KG1 (cell line): ENCODE measurements around the gene SLC49A4.

Source experiments
- DNase-seq: peaks from one replicate; lab custom pipeline; 2025; lab: John Stamatoyannopoulos, UW

Gene SLC49A4

DNA sequence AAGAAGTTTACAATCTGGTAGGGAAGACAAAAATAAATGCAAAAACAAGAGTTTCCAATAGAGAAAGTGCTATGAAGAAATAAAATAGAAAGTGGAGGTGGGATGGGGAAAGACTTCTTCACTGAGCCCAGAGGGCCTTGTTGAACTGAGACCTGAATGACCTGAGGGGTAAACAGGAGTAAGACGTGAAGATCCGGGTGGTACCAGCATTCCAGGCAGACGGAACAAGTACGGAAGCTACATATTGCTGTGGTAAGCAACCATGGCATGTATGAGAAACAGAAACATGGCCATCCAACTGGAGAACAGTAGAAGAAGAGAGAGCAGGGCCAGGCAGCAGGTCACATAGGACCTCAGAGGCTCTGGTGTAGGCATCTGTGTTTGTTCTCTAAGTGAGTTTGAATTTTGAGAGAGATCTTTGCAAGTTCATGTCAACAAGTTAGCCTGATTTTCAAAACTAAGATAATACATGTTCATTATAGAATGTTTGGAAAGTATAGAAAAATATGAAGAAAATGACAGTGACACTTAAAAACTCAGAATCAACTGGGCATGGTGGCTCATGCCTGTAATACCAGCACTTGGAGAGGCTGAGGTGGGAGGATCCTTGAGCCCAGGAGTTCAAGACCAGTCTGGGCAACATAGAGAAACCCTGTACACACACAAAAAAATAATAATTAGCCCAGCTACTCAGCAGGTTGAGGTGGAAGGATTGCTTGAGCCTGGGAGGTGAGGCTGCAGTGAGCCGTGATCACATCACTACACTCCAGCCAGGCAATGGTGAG lies 64.3 kb downstream of the SLC49A4 start:
- DNase-seq: no peak

DNA sequence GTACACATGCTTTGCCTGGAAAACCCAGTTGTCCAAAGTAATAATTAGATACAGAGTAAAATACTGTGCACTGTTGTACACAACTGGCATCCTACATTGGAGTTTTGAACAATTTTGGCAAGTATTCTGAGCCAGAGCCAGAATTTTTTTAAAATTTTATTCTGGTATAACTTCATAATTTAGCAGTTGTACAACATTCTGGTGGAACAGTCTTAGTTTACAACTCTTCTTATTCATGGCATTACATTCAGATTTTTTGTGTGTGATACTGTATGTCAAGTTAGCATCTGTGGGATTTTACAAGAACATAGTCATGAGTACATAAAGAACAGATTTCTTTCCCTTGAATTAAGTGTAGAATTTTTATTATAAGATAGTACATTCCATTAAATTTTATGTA lies 67.5 kb downstream of the SLC49A4 start:
- no peak for DNase-seq

DNA sequence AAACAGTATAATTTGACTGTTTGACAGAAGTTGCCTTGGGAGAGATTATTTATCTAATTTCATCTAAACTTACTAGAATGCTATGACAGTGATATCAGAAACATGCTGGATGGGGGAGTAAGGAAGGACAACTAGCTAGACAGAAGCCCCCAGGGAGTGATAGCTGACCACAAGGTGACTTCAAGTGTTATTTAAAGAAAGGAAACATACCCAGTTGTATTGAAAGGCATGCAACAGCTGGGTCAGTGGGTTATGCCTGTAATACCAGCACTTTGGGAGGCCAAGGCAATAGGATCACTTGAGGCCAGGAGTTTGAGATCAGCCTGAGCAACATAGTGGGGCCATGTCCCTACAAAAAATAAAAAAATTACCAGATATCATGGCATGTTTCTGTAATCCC lies 69.6 kb downstream of the SLC49A4 start:
- DNase-seq: no peak

DNA sequence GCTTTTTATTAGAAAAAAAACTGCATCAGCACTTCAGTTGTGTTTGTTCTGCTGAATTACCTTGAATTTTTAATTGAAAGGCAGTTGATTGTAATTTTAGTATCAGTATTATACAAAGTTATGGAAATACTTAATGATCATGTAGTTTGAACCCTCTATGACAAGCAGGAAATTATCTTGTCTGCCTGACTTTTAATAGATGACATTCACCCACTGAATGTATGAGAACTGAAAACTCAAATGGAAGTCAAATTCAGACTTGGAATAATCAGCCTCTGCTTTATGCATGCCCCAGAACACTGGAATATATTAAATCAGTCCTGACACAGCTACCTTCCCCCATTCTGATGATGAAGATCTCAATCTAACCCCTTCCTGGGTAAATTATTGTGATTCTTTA lies 73.5 kb downstream of the SLC49A4 start:
- DNase-seq: no peak

DNA sequence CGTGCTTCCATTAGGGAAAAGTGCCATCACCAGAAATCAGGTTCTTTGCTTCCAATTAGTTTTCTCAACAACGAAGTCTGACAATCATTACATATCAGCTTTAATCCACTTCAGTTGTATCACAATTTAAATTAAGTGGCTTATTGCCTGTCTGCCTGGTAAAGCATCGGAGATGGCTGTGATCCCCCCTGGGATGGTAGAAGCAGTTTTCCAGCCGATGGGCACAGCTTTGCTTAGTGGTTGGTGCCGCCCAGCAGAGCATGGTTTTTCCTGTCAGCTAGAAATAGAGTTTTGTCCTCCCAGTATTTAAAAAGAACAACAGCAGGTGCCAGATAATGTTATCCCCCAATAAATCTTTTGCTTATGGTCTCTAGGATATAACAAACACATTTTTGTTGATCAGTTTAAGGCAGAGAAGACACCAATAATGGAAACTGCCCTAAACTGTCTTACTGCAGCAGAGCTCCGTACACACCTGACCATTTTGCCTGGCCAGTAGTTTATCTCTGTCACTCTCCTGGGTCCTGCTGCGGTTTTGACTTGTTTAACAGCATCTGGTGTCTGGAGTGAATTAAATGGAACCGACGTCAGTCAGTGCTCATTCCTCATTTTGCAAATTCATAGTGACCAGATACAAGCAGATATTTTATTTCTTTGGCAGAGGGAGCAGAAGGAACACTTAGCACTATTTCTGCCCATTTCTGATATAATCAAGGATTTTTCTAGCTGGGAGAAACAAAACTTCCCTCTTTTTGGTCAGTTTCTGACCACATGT lies 79.1 kb downstream of the SLC49A4 start:
- DNase-seq: no peak

DNA sequence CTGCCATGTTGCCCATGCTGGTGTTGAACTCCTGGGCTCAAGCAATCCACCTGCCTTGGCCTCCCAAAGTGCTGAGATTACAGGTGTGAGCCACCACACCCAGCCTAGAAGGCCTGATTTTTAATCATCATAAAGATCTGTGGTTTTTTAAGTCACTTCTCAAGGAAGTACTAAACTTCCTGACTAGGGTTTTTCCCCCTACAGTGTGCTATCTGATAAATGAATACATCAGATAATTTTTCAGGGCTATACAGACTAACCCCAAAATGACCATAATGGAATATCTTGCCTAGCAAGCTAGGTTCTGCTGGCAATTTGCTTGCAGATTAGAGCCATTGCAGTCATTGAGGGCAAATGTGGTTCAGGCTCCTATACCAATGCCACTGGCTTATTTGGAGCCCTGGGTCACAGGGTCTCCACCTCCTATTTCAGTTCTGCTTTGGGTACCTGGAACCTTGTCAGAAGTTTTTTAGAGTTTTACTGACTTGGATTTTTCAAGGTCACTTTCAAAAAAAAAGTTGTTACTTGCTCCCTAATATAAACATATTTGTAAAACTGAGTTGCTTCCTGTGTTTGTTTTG lies 80.8 kb downstream of the SLC49A4 start:
- DNase-seq: no peak

DNA sequence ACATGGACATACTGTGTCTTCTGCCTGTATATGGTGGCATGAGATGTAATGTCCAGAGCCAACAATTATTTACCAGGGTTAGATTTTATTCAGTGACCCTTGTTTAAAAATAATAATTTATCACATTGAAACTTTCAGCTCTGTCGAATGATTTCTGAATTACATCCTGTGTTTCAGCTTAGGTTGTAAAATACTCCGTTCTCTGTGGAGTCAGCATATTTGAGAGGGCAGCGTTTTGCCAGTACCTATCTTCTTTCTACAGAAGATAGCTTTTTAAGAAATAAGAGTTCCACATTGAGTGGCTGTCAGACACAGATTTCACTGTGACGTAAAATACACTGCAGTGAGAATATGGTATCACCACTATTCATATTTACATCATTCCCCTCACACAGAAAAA lies 85.3 kb downstream of the SLC49A4 start:
- no peak for DNase-seq

DNA sequence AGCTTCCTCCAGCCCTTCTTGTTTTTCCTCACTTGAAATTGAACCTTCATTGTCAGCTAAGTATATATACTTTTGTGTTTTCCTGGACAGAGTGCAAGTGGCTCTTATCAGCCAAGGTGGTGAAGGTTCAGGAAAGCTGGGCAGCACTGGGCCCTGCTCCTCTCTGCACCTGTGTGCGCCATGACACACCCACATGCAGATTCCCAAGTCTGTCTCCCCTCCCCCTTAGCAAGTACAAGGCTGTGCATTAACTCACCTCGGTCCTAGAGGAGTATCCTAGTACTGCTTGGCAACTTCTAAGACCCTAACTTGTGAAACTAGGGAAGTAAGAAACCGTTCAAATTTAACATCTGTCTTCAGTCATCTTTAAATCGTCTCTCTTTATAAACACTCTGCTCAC lies 85.8 kb downstream of the SLC49A4 start:
- DNase-seq: no peak

DNA sequence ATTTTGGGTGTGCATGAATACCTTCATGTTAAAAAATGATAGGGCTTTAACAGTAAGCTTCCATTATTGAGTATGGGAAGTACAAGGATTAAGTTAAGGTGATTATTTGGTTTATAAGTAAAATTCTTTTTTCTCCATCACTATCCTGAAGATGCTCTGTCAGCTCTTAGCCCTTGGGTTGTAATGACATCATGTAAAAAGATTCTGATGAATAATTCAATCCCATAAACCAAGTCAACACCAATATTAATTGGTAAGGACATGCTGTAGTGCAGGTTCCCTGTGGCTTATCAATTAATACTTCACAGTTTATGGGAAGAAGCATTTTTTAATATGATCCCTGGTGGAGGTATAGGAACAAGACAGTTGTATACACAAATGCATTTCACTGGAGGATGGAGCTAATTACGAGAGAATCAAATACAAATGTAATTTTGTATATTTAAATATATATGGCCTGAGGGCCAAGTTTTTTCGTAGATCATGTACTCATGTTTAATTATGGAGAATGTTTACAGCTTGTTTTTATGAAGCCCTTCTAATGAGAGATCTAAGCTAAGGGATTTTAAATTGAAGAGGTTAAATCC lies 87.6 kb downstream of the SLC49A4 start:
- no peak for DNase-seq

DNA sequence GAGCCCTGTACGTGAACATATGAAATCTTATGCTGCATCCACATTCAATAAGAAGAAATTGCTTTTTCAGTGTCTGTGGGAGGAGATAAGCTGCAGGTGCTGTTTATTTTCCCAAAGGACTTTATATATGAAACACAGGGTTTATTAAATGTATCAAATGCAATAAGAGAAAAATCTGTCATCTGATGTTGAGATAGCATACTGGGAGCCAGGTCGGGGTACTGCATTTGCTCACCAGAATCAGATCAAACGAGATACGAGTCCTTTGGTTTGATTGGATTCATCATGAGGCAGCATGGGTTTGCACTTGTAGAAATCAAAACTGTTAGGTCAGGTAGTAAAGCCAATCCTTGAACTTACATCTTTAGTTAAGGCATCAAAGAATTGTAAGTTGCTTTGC lies 91.4 kb downstream of the SLC49A4 start:
- no peak for DNase-seq

DNA sequence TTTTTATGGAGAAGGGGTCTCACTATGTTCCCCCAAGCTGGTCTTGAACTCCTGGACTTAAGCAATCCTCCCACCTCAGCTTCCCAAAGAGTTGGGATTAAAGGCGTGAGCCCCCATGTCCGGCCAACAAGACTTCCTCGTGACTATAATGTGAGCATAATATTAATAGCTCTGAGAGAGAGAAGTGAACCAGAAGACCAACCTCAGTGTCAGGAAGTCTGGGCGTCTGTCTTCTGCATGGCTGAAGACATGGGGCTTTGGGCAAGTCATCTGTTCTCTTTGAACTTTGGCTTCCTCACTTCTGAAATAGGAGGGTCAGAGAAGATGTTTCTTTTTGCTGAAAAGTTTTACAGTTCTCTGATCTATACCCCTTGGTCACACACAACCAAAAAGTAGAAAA lies 92.1 kb downstream of the SLC49A4 start:
- no peak for DNase-seq

DNA sequence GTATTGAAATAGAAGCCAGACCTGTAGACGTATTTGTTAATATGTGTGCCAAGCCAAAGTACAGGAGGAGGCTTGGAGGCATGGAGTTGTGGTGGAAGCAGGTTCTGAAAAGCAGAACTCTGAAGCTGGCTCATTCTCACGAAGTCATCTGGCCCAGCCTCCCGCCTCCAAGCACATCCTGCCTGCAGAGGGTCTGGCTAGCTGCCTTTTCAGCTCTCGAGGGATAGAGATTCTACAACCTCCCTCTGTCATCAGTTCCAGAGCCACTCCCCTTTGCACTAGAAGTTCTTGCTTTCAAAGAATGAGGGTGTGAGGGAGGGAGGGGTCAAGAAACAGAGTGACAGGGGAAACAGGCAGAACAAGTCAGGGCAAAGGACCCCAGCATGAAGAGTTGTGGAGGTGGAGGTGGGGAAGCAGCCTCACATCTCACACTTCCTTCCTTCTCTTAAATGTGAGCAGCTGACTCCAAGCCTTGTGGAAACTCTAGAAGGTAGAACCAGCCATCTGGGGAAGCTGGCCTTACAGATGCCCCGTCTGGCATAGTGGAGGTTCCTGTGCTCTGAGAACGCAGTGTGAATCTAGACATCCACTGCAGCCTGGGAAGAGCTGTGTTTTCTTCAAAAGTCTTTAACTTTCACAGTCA lies 95.3 kb downstream of the SLC49A4 start:
- no peak for DNase-seq

DNA sequence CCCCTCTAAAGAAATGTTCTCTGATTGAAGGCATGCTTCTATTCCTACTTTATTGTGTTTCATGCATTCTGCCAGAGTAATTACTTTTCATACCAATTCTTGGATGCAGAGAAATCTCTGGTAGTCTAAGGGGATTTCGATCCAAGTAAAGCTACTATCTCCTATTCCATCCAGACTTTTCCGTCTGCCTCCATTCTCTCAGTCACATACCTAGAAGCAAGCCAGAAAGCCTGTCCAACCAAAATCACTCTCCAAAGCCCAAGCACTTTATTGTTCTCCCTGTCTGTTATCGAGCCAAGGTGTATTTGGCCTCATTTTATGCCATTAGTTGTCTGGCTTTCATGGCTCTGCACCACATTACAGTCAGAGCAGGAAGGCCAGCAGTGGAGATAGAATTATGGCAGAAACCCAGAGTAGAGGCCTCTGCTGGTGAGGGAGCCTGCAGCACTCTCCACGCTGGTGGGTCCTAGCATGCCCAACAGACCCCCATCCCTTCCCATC lies 95.9 kb downstream of the SLC49A4 start:
- no peak for DNase-seq

DNA sequence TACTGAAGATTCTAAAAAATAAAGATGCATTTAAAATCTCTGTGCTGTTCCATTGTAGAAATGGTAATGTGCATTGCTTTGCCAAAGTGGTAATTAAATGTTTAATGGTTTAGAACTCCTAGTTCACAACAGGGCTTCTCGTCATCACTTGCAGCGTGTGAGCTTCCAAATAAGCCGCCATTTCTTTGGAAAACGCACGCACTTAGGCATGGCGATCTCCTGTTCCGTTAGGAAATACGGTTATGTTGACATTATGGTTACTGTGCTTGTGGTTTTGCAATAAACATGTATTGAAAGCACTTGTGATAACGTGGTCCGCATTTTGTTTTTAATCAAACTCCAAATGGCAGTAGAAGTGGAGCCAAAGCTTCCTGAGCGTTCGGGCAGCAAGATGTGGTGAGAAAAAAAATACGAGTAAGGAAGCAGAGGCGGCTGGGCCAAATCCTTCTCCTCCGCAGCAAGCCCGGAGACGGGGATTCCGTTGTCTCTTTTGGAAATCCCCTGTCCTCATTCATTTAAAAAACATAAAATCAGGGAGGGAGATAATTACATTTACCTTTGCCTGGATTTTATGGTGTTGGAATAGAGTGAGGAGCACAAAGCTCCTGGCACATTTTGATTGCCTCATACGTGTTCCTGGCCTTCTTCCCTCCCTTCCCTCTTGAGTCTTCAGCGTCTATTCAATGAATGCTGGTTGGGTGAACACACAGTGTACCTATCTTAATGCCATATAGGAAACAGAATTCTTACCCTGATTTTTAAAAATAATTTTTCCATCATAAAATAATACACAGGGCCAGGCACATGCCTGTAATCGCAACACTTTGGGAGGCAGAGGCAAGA lies 97.5 kb downstream of the SLC49A4 start:
- no peak for DNase-seq

DNA sequence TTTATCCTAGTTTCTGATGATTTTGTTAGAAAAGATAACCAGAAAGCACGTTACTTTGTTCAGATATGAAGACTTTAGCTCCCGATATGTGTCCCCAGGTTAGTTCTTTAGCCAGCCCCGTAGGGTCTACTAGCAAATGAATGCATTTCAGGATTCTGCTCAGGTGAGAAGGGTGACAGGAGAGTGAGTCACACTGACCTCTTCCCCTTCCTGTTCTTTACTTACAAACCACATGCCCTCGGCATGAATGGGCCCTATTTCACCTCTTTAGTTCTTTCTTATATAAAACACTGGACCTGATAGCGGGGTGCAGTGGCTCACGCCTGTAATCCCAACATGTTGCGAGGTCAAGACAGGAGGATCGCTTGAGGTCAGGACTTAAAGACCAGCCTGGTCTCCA lies 98.4 kb downstream of the SLC49A4 start:
- no peak for DNase-seq

DNA sequence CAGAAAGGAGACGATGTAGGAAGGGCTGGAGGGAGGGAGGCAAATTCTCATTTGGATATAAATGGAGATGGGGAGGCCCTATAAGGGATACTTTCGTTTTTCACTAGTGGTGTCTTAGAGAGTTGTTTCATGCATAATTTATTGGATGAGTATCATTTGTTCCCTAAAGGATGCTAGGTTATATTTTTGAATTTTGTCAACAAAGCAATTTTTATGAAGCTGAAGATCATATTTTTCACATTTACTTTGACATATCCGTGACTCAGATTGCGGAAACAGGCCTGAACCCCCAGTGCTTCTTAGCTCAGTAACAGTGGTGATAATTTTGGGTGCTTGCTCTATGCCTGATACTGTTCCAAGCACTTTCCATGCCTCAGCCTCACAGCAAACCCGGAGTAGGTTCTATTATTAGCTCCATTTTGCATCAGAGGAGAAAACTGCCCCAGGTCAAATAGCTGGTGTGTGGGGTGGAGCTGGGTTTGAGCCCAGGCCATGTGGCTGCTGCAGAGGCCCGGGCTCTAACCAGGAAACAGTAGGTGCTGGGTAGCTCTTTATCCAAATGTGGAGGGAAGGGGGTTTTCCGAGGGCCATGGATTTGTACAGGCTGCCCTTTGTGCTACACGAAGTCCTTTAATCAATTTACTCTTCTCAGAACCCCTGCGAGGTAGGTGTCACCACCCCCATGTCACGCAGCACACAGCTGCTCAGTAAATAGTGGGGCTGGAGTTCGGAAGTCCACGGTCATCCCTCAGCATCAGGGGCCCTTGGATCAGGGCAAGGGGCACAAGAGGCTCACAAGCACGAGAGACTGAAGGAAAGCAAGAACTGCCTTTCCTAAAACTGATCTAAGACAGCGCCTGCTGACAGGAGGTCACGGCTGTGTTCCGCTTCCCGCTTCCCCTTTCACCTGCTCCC lies 99.1 kb downstream of the SLC49A4 start:
- no peak for DNase-seq

DNA sequence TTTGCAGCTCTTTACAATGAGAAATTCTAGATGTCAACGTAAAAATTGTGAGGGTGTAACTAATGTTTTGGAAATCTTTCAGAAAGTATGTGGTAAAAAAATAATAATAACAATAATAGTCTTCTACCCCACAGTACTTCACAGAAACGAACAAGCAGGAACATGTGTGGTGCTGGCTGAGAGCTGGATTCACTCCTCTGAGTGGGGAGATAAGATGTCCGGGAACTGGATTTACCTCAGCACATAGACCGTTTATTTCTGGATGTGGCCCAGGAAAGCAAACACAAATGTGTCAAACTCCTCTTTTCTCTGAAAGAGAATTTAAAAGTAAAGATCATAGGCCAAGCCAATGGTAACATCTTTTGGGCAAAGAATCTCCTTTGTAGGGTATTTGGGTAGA lies 103.4 kb downstream of the SLC49A4 start:
- no peak for DNase-seq

DNA sequence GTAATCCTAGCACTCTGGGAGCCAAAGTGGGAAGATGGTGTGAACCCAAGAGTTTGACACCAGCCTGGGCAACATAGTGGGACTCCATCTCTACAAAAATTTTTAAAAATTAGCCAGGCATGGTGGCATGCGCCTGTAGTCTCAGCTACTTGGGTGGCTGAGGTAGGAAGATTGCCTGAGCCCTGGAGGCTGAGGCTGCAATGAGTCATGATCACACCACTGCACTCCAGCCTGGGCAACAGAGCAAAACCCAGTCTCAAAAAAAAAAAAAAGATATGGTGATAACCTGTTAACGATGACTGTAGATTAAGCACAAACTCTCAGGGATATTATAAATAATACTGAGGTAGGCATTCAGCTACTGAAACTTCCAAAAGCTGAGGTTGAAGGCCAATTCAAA lies 107.5 kb downstream of the SLC49A4 start:
- DNase-seq: no peak

DNA sequence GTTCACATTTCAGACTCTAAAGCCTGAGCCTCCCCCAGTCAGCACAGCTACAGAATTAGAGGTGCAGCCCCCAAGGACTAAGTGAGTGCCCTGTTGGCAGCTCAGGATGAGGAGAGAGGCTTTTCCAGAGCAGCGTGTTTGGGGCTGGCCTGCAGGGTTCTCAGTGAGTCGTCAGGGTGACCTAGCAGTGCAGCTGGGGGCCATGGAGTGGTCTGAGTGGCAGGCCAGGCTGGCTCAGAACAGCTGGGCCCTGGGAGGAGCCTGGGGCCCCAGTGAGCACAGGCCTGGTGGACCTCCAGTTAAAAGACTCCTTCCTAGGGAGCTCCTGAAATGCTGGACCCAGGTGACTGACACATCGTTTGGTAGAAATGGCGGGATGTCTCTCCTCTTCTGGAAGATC lies 108.3 kb downstream of the SLC49A4 start:
- DNase-seq: no peak

DNA sequence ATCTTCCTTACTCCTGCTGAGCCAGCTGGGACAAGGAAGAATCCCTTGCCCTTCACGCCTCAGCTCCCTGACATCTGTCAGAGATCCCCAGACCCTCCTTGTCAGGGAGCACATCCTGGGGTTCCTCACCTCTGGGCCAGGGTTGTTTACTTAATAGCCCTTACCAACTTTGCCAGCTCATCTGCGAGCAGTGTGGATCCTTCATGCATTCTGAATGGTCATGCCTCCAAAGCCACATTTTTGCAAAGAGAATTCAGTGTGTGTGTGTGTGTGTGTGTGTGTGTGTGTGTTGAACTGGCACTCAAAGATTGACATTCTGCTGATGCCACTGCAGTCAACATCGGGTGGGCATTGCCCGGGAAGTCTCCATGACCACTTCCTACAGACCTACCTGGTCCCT lies 112.6 kb downstream of the SLC49A4 start:
- no peak for DNase-seq
